Fibroblast of lung (primary cell): ENCODE measurements around the gene PIEZO2.

ENCODE experiments used
- EZH2 ChIP-seq: IDR thresholded peaks from 2 replicates; pipeline ENCODE4 v1.5.1; 2012; ENCODE audit warnings: low read length, control low read depth, mild to moderate bottlenecking; ENCODE audit errors: missing control alignments
- TF ChIP-seq, protein P1 (sequence below), 2 donors: IDR thresholded peaks in 1 of 2; conservative IDR thresholded peaks in 1 of 2; 1 replicate in 1 of 2; 2 replicates in 1 of 2; pipeline ENCODE4 v1.5.1; 2011 to 2012; ENCODE audit warnings: low read length in 2 of 2, control low read depth in 1 of 2, inconsistent platforms in 1 of 2, low read depth in 1 of 2, mild to moderate bottlenecking in 1 of 2

DNA sequence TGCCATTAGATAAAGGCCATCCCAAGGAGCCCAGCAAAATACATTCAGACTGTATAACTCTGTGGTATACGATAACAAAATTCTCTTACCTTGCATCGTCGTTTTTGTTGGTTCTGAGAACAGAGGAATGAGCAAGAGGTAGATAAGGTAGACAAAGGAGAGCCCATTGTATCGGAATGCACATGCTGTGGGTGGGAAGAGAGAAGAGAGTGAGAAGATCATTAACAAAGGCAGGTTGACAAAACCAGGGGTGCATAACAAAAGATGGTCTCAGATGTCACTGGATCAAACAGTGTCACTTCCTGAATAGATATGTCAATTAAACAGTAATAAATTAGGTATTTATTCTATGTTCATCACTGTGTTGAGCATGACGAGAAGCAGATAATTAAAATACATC is 83.3 kb downstream of the PIEZO2 start:
- TF ChIP-seq, protein P1, sequence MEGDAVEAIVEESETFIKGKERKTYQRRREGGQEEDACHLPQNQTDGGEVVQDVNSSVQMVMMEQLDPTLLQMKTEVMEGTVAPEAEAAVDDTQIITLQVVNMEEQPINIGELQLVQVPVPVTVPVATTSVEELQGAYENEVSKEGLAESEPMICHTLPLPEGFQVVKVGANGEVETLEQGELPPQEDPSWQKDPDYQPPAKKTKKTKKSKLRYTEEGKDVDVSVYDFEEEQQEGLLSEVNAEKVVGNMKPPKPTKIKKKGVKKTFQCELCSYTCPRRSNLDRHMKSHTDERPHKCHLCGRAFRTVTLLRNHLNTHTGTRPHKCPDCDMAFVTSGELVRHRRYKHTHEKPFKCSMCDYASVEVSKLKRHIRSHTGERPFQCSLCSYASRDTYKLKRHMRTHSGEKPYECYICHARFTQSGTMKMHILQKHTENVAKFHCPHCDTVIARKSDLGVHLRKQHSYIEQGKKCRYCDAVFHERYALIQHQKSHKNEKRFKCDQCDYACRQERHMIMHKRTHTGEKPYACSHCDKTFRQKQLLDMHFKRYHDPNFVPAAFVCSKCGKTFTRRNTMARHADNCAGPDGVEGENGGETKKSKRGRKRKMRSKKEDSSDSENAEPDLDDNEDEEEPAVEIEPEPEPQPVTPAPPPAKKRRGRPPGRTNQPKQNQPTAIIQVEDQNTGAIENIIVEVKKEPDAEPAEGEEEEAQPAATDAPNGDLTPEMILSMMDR (conservative IDR thresholded peaks at IDR 0.05 in 1 of 2, IDR thresholded peaks at IDR 0.05 in 1 of 2; ENCODE audit: low read depth in 1 of 2, low read length in 2 of 2) = no peak
- TF ChIP-seq EZH2 = no peak
